ENCODE measurements around the gene LMAN1L.
A peak's percentile ranks its signal among the peaks of the same experiment; 100 is the strongest.
"Not testable (repeated sequence)": the region's sequence is repeated elsewhere in the genome, so short reads cannot be mapped to it uniquely, and the experiment has no call there.

The LMAN1L gene

DNA sequence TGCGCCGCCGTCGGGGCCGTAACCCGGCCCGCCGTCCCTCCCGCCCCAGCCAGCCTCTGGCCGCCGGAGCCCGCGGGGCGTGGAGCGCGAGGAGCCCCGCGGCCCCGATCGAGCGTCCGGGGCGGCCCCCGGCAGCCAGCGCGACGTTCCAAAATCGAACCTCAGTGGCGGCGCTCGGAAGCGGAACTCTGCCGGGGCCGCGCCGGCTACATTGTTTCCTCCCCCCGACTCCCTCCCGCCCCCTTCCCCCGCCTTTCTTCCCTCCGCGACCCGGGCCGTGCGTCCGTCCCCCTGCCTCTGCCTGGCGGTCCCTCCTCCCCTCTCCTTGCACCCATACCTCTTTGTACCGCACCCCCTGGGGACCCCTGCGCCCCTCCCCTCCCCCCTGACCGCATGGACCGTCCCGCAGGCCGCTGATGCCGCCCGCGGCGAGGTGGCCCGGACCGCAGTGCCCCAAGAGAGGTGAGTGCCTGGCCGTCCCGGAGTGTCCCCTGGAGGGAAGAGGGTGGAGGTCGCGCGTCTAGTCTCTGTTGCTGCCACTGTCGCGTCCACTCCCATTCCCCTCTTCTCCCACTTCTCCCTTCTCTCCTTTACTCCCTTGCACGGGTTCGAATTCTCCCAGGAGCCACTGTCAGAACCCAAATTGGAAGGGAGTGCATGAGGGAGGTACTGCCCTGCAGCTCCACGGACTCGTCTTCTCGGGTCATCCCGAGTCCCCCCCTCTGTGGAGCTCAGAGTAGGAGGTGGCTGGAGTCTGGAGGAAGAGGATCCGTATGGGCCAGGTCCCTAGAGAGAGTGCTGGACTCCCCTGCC is 30.2 kb upstream of the LMAN1L start:
- DNase-seq, result peak; percentile 59

DNA sequence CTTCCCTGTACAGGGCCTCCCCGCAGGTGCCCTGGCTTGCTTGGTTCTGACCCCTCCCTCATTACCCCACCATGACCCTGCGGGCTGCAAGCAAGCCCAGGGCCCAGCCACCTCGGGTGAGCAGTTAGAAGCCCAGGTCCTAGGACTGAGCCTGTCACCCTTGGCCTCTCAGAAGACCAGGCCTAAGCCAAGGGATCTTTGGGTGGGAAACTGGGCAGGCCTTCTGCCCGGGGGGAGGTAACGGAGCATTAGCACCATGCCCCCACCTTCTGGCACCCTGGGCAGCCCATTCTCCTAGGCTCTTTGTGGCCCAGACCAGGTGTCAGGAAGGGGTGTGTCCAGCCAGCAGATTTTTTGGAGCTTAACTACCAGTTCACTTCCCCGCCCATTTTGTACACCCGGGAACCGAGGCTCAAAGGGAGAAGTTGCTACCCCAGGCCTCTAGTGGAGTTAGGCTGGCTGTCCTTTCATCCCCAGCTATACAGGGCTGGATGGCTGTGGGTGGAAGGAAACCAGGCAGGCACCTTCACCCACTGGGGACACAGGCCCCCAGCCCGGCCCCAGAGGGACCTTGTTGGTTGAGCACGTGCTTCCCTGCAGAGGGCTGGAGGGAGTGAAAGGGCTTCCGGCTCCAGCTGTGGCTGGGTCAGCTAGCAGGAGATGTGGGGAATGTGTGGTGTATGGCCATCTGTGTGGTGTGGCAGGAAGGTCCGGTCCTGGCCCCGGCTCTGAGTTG is 29.4 kb upstream of the LMAN1L start:
- no peak for DNase-seq

DNA sequence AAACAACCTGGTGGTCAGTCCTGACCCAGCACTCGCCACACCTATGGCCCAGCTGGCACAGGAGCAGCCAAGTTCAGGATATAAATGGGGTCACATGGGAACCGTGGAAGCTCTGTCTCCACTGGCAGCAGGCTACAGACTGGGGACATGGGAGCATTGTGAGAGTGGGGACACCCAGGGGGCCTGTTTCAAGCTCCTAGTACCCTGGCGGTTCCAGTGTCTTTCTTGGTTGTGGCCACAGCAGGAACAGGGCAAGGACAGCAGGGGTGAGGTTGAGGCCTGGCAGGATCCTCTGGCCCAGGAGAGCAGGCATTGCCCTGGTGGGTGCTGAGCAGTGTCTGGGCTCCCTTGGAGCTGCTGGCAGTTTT is 28.8 kb upstream of the LMAN1L start:
- no peak for DNase-seq

DNA sequence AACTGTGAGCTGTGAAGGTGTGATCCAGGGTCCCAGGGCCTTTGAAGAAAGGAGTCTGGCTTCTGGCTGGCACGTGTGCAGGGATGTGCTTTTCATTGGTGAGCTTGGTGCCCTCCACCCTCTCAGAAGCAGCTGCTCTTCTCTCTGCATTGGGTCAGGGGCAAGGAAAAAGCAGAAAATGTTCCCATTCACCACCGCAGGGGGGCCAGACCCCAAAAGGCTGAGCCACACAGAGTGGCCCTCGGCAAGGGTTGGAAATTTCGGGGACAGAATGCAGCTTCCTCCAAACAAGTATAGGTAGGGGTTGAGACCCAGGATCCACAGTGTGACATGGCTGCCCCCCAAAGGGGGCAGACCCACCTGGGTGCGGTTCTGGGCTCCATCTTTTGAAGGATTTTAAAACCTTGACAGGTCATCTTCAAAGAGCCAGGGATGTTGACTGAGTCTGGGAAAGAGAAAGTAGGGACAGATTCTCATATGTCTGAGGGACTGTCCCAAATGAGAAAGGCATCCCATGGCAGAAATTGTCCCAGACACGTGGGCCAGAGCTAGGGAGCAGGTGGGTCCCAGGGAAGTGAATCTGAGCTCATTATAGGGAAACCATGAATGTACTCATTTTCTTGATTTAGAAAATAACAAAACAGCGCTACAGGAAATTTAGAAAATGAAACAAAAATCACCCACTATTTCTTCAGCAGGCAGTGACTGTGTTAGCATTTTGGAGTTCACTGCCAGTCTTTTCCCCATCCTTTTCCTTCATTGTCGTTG is 28.0 kb upstream of the LMAN1L start:
- DNase-seq, result no peak

DNA sequence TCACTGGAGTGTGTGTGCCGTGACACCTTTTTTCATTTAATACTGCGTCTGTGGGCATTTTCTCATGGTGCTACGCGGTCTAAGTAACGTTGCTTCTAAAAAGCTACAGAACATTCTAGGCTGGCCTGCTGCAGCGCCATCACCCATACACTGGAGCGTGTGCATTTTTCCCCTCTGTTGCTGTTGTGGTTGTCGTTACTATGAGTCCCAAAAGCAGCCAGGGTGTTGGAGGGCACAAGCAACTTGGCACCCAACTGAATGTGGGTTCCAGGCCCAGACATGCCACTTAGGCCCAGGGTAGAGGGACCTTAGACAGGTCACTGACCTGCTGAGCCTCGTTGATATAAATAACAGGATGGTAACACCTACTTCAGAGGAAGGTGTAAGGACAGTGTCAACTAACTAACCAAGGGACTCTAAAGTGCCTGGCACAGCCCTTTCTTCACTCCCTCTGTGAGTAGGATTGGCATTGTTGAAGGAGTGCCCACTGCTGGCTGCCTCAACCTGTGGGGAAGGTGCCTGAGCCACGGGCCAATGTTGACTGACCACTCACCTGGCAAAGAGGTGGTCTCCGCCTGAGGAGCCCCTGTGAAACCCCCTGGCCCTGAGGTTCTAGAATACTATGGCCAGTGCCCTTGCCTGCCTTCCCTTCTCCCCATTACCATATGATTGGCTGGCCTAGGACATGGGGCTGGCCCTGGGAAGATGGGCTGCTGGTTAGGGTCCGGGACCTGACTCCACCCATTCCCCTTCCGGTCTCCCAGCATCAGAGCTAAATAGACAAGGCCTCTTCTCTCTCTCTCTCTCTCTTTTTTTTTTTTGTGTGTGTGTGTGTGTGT is 27.2 kb upstream of the LMAN1L start:
- DNase-seq, result no peak

DNA sequence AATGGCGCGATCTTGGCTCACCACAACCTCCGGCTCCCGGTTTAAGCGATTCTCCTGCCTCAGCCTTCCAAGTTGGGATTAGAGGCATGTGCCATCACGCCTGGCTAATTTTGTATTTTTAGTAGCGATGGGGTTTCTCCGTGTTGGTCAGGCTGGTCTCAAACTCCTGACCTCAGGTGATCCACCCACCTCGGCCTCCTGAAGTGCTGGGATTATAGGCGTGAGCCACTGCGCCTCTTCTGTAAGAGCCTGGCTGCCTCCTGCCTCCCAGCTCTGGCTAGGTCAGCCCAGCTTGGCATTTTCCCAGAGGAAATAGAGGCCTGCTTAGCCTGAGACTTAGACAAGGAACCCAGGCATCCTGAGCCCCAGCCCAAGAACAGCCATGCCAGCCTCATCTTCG is 26.6 kb upstream of the LMAN1L start:
- not testable (repeated sequence) for DNase-seq

DNA sequence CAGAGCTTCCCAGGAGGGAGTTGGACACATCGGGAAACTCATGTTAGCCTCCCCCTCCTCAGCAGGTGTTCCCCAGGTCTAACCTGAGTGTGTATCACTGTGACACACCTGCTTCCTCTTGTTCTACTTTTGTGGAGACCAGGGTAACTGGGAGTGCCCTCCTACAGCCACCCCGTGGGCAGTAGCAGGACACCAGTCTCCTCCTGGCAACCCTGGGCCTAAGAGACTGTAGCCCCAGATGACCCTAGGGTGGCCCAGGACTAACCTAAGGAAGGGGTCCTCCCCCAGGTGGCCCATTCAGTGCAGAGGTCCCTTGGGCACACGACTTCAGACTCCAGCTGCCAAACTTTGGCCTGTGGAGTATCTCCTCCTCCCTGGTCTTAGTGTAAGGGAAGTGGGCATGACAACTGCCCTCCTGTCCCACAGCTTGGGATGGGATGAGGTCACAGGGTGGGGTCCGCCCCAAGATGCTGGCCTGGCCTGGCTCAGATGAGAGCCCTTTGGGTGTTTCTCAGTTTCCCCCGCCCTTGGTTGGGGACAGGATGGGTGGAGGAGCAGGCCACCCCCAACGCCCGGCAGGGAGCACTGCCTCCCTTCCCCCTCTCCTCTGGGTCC is 26.0 kb upstream of the LMAN1L start:
- no peak for DNase-seq

DNA sequence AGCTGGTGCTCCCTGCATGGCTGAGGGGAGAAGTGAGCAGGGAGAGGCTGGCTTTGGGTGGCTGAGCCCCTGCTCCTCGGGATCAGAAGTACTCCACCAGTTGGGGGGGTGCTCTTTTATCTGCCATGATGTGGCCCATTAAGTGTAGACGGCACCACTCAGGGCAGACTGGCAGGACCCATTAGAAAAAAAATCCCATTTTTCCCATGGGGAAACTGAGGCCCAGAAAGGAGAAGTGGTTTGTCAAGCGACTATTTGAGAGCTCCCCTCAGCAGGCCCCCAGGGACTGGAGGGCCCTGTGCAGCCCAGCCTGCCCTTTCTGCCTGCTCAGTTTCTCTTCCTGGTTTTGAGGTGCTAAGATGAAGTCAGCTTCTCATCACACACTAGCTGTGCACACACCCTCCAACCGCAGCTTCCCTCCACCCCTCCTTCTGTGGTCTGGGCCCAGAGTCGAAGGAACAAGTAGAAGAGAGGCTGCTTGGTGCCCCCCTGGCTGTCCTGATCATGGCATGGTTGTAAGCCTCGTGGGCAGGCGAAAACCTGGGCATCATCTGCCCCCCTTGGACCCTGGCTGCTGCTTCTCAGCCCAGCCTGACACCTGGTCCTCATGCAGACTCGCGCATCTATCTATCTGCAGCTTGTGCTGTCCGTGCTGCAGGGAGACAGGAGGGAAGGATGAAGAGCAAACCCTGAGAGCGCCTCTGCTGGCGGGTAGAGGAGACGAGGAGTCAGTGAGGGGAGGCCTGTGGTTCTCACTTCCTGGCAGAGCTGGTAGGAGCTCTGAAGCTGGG is 25.2 kb upstream of the LMAN1L start:
- DNase-seq, result peak; percentile 86

DNA sequence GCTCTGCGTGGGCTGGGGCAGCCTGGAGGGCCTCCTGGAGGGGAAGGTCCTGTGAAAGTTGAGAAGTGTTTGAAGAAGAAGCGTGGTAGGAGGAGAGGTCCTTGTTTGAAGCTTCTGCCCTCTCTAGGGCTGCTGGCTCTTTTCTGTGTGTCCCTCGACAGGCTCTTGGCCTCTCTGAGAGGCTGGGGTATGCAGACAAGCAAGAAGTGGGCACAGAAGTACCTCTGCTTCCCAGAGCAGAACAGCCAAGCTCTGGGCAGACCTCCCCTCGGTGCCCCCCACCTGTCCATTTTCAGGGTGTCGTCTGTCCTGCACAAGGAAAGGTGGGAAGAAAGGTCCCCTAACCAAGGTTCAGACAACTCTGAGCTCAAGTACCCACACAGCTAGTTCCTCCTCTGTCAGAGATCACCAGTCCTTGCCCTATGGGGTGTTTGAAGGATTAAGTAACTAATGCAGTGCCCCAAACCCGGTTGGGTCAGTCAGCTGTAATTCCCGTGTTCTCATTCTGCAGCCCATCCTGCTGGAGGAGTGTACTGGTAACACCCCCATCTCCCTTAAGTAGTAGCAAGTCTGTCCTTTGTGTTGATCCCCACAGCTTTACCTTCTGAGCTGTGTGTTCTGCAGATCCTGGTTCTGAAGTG is 24.5 kb upstream of the LMAN1L start:
- no peak for DNase-seq

DNA sequence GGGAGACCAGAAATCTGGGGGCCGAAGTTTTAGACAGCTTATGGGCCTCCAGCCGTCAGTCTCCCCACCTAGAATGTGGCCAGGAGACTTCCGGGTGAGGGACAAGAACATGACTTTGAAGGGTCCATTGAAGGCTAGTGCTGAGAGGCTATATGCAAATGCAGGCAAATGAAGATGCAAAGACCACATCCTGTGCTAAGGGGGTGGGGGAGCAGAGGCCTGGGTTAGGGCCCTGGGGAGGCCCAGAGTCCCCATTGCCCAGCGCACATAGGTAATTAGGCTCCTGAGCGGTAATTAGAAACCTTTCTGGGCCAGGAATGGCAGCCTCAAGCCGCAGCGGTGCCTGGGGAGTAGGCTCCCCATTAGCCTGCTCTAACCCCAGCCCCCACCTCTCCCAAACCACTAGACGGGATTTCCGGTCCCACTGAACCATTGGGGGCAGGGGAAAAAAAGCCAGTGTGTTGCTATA is 23.9 kb upstream of the LMAN1L start:
- DNase-seq, result peak; percentile 54

DNA sequence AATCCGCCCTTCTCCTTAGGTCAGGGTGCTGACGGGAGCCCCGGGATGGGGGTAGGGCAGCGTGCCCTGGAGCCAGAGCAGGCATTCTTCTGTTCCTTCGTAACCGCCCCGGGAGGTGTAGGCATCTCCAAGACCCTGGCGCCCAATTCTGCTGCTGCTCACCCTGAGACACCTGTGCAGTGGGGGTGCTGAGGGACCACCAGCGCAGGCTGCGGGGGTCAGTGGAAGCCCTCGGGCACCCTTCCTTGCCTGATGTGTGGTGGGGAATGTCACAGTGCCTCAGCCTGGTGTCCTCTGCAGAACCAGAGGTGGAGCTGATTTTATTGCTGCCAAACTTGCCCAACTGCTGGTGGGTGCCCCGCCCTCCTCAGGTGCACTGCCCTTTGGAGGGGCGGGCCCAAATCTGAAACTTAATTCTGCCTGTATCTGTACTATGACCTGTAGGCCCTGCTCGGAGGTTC is 23.4 kb upstream of the LMAN1L start:
- DNase-seq, result no peak

DNA sequence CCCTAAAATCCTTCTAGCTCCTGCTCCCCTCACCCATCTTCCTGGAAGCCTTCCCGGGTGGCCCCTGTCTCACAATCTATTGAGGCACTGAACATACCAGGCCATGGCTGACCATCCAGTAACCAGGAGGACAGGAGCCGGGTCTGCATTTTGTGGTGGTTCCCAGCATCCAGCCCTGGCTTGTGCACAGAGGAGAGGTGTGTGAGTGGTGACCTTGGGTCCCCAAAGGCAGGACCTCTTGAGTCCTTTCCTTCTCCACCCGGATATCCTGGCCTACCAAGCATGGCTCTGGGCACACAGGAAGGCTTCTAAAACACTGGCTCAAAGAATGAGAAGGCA is 22.9 kb upstream of the LMAN1L start:
- DNase-seq, result no peak

DNA sequence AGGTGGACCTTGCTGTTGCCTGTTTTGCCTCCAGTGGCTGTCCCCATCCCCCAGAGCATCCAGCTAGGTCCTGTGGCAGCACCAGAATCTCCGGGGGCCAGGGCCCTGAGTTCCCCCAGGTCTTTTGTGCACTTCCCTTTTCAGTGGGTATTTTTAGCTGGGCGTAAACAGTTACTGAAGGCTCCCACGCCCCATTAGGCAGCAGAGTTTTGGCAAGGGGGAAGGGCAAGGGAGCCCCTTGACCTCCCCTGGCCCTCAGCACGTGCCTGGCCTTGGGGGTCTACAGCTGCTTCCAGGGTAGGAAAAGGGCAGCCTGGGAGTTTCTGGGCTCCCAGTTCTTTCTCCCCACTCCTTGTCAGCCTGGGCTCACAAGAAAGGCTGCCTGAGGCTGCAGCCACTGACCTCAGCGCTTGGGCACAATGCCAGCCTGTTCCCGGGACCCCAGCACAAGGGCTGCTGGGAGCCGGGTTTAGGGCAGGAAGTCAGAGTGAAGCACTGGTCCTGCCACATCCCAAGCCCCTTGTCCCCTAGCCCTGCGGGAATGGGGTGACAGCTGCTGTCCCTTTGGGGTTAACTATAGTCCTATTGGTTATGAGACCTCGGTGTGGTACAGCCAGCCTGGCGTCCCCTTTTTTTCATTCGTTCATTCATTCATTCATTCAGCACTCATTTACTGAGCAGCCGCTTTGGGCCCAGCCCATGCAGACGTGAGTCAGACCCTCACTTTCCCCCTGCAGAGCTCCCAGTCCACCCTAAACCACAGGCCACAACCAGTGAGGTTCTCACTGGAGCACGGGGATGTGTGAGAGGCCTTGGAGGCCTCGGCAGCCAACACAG is 22.3 kb upstream of the LMAN1L start:
- DNase-seq, result no peak

DNA sequence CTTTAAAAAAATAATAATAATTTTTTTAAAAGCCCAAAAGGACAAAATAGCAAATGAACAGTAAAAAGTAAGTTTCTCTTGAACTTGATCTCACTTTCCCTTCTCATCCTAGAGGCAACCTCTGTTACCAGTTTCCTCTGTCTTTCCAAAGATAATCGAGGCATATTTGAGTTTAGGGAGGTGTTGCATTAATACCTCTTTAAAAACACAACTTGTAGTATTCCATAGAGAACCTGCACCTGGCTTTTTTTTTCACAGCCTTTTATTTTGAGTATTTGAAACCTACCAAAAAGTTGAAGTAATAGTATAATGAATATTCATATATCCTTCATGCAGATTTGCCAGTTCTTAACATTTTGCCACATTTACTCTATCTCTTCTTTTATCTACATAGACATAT is 21.6 kb upstream of the LMAN1L start:
- DNase-seq, result no peak

DNA sequence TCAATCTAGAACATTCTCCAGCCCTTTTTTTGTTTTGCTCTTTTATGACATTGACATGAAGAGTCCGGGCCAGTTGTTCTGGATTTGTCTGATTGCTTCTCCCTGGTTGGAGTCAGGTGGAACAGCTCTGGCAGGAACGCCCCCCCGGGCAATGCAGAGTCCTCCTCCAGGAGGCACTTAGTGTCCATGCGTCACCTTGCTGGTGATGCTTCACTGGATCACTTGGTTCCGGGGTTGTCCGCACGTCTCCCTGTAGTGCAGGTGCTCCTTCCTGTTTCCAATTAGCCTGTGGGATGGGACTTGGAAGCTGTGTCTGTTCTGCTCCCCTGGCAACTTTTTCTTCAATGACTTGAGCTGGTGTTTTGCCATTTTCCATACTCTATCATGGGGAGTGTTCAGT is 21.0 kb upstream of the LMAN1L start:
- DNase-seq, result no peak

DNA sequence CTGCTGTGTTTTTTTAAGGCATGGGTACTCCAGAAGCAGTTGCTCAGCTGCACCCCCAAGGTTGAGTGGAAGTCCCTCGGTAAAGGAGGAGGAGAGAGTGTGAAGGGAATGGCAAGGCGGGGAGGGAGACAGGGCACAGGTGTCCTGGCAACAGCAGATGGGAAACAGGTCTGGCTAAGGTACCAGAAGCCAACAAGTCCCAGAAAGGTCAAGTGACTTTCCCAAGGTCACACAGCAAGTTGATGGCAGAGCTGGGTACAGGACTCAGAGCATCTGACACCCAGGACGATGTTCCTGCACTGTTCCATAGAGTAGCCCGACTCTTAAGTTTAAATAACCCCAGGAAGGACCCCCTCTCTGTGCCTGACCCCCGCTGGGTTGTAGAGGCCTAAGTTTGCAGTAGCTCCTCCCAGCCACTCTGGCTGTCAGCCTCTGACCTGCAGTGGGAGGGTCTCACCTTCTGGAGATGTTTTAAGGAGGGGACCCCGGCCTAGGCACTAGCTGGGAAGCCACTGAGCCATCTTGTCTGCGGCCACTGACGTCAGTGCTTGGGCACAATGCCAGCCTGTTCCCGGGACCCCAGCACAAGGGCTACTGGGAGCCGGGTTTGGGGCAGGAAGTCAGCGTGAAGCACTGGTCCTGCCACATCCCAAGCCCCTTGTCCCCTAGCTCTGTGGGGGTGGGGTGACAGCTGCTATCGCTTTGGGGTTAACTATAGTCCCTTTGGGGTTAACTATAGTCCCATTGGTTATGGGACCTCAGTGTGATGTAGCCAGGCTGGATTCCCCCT is 20.2 kb upstream of the LMAN1L start:
- no peak for DNase-seq

DNA sequence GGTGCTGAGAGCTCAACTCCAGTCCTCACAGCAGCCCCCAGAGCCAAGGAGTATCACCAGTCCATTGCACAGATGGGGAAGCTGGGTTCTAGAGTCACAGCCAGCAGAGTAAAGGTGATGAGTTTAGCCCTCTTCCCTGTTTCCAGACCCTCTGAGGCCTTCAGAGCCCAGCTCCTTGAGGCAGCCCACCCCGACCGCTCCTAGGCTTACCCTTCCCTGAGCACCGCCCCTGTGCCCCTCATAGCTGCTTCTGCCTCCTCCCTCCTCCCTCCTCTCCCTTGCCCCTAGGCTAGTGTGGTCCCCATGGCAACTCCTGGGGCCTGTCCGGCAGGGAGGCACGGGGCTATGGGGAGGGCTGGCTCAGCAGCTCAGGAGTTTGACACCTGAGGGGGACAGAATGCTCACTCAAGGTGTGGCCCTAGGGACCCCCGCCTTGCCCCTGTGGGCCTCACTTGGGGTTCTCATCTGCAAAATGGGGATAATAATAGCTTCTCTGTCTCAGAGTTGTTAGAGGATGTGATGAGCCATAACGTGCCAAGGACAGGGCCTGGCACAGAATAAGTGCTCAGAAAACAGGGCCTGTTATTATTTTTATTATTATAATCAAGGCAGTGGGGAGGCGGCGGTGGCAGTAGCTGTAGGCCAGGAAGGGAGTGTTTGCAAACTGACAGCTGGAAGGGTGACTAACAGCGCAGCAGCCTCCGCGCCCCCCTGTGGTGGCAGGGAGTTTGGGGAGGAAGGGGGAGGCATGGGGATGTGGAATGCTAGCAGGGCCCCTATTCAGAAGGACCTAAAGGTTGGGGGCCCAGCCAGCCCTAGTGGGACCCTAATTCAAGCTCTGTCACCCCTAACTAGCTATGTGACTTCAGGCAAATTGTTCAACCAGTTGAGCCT is 19.3 kb upstream of the LMAN1L start:
- DNase-seq, result peak; percentile 67

Measured in activated effector memory CD4-positive, alpha-beta T cell treated with Interleukin-2 at 50 U/mL for 16 hours (primary cell).